GM21390 (cell line): ENCODE data around the gene SARM1.

Experiments used
- ATAC-seq: cut with Tn5 transposase; IDR thresholded peaks from one replicate; pipeline ENCODE4 v1.9.1; 2021; ENCODE audit not compliant: unreplicated experiment

Gene SARM1

DNA sequence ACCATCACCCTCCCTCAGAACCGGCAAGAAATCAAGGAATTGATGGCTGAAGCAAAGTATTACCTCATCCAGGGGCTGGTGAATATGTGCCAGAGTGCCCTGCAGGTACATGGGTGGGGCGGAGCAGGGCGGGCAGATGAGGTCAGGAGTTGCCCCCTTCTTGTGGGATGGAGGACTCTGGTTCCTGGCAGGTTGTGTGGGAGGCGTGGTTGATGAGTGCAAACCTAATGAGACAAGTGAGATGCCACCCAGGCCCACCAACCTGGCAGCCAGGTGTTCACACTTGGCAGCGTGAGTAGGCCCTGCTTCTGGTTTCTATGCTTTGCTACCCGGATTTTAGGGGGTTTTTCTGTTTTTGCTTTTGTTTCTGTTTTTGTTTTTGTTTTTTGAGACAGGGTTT lies 31.1 kb upstream of the SARM1 start:
- no peak for ATAC-seq

DNA sequence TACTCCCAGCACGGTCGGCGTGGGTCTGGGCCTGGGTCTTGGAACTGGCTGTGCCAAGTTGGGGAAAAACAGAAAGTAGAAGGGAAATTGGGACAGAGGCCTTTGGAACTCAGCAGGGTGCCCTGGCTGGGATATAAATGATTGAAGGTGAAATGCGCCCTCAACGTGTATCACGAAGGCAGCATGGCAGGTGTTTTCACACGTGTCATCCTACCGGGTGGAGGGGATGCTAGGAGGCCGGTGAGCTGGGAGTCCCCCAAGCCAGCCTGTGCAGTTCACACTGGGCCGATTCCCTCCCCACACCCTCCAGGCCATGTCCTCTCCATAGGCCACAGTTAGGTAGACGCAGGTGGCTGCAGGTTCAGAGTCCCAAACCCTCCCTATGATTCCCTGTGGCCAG lies 30.0 kb upstream of the SARM1 start:
- ATAC-seq: no peak

DNA sequence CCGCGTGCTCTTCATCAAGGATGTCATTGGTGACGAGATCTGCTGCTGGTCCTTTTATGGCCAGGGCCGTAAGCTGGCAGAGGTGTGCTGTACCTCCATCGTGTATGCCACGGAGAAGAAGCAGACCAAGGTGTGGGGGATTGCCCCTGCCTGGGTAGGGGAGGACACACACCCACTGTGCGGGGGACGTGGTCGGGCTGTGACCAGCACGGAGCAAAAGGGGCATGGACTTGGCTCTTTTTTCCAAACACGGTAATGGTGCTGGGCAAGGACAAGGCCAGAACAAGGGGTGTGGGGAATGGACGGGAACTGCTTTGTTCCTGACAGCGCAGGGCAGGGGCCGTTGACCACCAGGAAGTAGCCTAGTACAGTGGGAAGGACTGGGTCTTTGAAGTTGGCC lies 29.2 kb upstream of the SARM1 start:
- ATAC-seq: no peak

DNA sequence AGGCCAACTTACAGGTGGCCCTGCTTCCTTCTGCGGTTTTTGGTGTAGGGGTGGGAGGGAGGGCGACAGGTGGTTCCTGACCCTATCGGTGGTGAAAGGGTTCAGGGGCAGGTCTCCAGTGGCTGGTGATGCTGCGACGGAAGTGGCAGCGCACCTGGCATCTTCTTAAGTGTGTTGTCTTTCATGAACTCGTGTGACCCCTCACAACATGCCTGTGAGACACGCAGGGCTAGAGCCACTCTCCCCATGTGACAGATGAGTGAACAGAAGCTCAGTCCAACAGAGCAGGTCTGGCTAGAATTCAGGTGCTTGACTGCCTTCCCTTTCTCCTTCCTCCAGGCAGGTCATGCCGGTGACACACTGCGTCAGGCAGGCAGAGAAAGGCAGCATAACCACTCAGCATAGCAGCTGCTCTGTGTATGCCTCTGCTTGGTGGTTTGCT lies 28.0 kb upstream of the SARM1 start:
- ATAC-seq: no peak

DNA sequence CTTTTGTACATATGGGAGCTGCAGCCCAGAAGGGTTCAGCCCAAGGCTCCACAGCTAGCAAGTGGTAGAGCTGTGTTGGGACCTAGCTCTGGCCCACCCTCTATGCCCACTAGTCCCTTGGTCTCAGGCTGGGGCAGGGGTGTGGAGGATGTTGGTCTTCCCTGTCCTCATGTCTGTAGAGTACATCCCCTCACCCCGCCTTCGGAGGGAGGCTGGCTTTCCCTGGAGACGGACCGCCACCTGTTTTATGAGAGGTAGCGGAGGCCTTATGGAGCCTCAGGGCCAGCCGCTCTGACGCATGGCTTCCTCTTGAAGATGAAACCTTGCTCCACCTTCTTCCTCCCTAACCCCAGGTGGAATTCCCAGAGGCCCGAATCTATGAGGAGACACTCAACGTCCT lies 27.5 kb upstream of the SARM1 start:
- ATAC-seq: no peak

DNA sequence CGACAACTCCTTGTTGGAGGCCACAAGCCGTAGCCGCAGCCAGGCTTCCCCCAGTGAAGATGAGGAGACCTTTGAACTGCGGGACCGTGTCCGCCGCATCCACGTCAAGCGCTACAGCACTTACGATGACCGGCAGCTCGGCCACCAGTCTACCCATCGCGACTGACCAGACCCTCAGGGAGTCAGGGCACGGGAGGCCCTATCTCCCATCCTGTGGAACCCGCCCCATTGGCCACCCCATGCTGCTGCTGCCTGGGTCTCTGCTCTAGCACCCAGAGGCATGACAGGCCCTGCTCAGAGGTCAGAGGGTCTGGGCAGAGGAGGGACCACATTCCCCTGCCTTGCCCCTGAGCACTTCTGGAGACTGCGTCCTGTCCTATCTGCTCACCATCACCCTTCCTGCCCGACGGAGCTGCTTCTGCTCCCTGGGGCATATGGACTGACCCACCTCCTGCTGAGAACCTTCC lies 27.0 kb upstream of the SARM1 start:
- no peak for ATAC-seq

DNA sequence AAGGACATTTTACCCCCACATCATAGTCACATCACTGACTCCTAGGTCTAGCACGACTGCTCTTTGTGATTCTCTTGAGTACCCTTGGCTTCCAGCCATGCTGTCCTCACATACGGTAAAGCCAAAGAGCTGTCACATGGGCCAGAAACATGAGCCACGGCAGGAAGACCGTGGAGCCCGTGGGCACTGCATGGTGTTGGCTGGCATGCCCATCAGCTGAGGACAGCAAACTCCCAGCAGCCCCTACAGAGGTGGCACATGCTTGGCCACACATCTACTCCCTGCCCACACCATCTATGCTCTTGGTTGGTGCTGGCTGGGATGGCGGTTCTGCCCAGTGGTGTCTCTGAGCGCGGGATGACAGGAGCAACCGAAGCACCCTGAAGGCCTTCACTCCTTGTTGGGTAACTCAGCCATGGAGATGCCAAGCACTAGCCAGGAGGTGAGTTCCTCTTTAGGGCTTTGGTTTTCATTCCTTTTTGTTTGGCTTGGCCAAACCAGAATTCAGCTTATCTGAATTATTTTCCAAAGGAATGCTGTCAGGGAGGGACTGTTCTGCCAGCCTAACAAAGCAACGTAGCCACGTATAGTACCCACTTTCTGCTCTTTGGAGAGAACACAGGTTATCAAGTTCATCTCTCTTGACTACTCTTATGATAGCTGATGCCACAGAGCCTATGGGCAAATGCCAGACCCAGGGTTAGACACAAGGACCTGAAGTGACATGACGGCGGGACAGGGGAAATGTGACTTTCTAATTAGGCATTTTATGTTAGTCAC lies 25.9 kb upstream of the SARM1 start:
- no peak for ATAC-seq

DNA sequence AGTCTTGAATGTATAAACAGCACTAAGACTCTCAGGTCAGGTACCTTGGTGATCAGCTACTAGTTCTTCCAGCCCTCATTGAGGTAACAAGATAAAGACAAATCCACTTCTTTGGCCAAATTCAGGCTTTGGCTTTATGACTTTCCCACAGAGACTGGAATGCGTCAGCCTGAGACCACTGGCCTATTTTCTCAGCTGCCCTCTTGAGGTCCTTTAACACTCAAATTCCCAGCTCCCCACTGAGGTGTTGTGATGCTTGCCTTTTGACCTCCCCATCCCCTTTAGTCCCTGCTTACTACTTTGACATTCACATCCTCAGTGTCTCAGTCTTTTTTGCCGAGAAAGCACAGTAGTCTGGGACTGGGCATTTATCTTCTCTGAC lies 25.3 kb upstream of the SARM1 start:
- no peak for ATAC-seq

DNA sequence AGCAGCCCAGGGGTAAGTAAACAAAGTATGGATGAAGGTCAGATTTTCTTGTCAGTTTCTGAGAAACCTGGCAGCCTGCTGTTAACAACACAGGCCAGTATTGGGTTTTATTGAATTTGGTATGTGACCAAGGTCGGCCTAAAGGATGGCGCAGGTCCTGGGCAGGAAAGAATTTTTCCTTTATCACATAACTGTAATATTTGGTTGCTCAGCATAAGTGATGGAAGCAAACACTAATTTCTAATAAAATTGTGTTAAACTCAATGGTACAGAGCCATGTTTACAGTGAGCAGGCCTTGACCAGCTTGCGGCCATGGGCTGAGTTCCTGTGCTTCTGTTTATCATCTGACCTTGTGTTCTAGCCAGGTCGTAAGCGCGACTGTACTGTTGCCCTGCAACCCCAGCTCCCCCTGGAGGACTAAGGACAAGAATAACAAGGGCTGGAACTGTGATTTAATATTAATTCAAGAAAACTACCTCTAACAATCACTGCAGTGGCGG lies 24.7 kb upstream of the SARM1 start:
- no peak for ATAC-seq

DNA sequence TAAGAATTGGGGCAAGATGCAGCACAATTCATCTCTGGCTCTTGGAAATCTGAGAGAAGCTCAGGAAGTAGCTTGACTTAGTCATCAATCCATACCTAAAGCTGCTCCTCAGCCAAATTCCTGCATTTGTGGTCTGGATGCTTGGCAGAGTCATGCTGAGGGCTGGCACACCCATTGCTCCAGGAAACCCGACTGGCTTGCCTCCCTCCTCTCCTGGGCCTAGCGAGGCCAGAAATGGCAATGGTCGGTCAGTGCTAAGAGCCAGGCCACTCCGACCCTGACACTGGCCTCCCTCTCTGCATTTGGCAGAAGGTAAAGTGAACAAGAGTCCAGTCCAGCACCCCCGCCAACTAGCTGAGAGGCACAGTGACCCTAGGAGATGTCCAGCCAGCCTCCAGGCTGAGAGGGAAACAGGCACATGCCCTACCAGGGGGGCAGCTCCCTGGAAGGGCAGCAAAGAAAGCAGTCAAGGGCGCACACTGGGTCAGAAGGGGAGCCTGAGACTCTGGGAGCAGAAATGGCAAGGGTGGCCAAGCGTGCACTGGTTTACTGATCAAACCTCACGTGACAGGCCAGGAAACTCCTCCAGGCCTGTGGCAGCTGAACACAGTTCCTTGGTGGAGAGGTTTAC lies 24.1 kb upstream of the SARM1 start:
- no peak for ATAC-seq

DNA sequence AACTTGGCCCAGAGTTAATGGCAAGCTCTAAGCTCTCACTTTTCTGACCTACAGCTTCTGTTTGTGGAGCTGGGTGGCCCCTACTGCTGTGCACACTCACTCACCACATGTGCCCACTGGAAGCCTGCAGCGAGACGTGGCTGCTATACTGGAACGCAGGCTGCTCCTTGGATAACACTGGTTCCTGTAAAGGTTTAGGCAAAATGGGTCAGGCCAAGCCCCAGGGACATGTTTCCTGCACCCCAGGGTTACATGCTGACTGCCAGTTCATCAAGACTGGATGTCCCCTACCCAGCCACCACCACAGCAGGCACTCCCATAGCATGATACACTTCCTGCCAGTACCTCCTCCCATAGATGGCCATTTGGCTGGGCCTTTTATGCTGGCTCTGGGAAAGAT lies 22.5 kb upstream of the SARM1 start:
- ATAC-seq: no peak

DNA sequence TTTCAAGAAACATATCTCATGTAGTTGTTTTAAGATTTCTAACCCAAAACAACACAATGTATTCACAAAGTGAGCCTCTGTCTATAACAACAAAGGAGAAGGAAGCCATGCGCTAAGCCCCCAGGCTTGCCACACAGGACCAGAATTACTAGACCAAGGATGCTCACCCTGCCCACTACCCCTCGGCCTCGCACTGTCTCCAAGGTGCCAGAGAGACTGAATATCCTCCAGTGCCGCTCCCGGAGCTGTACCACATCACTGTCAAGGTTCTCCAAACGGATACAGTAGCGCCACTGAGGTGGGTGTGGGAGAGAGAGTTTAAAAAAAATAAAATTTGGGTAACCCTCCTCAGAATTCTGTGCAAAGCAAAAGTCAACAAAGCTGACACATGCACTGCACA lies 21.2 kb upstream of the SARM1 start:
- no peak for ATAC-seq

DNA sequence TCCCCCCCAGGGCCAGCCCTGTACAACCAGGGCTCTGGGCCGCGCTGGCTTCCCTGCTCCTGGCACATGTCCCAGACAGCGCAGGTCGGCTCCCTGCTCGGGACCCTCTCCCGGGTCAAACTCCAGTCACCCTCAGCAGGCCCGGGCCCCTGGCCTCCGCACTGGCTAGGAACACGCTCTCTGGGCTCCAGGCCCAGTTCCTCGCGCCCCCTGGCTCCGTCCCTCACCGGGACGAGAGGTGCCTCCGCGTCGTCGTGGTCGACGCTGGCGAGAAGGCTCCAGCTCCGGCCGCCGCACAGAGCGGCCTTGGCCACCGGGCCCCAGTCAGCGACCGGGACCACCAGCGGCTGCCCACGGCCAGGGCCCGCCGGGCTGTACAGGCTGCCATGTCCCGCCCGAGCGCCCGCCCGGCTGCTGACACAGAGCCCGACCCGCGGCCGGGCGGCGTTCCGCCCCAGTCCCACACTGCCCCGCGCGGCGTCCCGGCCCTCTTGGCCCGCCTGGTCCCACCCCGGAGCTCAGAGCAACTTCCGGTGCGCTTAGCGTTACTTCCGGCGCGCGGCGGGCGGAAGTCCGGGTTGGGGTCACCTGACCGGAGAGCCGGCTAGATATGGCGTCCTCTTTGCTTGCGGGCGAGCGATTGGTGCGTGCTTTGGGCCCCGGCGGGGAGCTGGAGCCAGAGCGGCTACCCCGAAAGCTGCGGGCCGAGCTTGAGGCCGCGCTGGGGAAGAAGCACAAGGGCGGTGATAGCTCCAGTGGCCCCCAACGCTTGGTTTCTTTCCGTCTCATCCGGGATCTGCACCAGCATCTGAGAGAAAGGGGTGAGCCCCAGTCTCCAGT lies 14.2 kb upstream of the SARM1 start, which contains the start of gene POLDIP2:
POLDIP2 (minus strand) TSS at position 467 of the 840 bp plus-strand sequence; CDS start at position 388, 79 bp downstream.
- peak; percentile 94 for ATAC-seq

DNA sequence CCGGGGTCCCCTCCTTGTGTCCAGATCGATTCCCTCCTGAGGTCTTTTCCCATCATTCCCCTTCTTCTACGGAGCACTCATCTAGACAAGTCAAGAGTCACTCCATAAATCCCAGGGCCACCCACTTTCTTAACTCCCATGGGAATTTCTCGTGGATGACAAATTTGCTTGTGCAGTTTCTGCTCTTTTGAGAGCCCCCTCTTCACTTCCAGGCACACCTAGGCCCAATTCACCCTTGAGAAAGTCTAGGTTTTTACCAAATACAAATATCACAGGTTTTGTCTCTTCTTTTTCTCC lies 13.6 kb upstream of the SARM1 start:
- no peak for ATAC-seq

DNA sequence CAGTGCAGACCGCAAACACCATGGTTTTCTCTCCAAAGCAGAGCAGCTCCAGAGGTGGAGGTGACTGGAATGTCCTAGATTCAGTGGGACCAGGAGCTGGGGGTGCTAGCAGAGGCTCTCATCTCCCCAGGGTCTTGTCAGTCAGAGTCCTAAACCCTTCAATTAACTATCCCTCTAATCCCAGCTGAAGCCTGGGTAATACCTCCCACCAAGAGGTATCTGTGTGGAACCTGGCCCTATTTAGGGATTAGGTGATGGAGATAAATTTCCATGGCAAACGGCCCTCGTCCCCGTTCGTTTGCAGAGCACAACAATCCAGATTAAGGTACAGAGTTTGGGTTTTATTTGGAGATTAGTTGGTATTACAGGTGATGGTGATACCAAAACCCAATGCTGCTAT lies 8.3 kb upstream of the SARM1 start:
- ATAC-seq: no peak

DNA sequence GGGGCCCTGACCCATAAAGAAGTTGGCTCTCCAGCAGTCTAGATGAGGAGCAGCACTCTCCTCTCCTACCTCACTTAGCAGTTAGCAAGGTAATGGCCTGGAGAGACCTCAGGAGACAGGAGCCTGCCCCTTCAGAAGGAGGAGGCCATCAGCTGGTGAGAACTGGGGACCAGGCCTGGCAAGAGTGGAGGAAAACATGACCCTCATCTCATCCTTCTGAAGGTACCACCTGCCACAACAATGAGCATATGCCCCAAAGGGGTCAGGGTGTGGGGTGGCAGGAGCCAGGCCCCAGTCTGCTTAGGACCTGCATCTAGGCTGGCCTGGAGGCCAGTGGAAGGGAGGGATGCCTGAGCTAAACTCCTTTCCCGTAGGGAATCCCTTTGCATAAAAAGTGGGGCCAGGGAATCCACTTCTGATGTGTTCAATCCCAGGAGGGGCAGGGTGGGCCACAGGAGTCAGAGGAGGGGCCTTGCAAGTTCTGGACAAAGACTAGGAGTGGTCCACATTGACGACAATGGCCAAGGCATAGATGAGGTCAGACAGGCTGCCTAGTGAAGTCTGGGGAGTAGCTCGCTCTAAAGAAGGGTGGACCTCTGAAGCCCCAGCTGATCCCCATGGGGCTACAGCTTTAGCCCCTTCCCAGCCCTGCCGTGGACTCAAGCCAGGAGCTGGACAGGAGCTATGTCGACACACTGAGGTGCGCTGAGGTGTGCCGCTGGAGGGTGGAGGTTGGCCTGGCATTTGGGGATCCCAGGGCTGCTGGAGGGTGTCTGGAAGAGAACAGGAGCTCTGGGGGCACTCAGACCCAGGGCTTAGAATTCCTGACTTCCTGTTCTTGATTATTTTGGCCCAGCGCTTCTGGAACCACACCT lies 7.5 kb upstream of the SARM1 start:
- no peak for ATAC-seq

DNA sequence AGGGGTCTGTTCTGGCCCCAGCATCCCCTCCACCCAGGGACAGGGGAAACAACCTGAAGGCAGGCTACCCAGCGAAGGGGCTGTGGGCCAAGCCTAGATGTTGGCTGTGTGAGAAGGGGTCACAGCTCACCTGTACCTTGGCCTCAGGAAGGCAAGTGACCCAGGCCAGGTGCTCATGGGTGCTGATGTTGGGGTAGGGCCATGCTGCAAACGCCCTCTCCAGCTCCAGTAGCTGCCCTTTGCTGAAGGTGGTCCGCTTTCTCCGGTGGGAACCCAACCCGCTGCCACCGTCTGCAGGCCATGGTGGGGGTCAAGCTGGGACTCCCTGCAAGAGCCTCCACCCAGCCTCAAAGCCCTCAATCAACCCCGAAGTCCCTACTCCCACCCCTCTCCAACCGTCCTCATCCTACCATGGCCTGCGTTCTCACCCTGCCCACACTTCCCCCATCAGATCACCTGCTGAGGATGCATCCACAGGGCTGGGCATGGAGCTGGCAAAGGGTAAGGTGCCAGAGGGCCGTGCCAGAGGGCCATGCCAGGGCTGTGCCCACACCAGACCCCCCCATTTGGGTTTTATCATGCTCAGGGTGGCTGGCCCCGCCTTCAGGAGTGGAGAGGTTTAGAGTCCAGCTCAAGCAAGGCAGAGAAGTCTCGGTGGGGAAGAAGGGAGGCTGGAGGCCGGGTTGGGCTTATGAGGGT lies 6.7 kb upstream of the SARM1 start, which contains the start of gene SEBOX:
SEBOX (minus strand) TSS at position 535 of the 699 bp plus-strand sequence; CDS start at position 487, 48 bp downstream.
- ATAC-seq: no peak

DNA sequence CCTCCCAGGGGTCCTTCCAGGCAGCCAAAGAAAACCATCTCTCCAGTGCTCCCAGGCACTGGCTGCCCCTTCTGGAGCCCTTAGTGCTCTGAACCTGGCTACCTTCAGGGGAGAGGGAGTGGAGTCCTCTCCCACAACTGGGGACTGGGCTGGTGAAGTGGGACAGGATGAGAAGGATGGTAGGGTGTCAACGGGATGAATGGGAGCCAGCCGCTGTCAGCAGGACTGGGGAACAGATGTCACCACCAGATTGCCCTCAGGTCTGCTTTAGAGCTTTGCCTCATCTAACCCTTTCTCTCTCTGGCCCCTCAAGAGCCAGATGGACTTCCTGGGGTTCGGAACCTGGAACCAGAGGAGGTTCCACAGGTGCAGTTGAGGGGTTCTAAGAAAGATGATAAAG lies 6.0 kb upstream of the SARM1 start:
- ATAC-seq: no peak

DNA sequence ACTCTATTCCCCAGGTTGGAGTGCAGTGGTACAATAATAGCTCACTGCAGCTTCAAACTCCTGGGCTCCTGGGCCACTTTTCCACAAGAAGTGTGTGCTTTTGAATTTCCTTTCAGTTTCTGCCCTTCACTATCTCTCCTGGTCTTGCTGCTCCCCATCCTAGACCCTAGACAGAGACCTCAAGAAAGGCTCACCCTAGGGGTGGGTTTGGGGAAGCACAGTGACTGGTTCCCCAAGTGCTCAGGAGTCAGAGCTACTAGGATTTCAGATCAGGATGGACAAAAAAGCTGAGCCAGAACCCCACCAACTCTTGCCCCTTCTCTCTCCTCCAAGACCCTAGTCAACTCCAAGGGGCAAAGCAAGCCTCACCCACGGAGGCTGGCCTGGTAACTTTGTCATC lies 4.9 kb upstream of the SARM1 start:
- ATAC-seq: no peak
